ENCODE data around the gene CTIF. TPM values are rescaled to one million over a fixed set of nuclear protein-coding genes. Genes with fewer than 3 reads are reported as not detected.
"Not testable (repeated sequence)": the region's sequence is repeated elsewhere in the genome, so short reads cannot be mapped to it uniquely, and the experiment has no call there.

CTIF gene
- polyA plus RNA-seq, 2 donors, result 11.8 to 22.7 TPM

- not testable (repeated sequence) for H3K27ac ChIP-seq (ENCODE audit: low read depth in 2 of 2, low read length in 1 of 2); H3K9me3 ChIP-seq (ENCODE audit: control insufficient read depth in 2 of 2, insufficient read depth in 1 of 2, low read depth in 1 of 2, low read length in 1 of 2); H3K27me3 ChIP-seq (ENCODE audit: control insufficient read depth in 1 of 2, insufficient read depth in 2 of 2, low read length in 2 of 2); H3K4me1 ChIP-seq (ENCODE audit: control insufficient read depth in 2 of 2, insufficient read depth in 2 of 2, low read length in 1 of 2); H3K4me3 ChIP-seq (ENCODE audit: low read depth in 1 of 2, low read length in 2 of 2); H3K36me3 ChIP-seq (ENCODE audit: control insufficient read depth in 2 of 2, insufficient read depth in 2 of 2, low read length in 1 of 2)
- WGBS, 2 donors, result 58 to 67% methylated on average over 4 of the region's 4 CpGs
These were observed 26.3 kb upstream of the CTIF start for GRCh38 chr18:48512498-48512897.

GRCh38 chr18:48514786-48515185 is 24.0 kb upstream of the CTIF start:
- H3K36me3 ChIP-seq (ENCODE audit: control insufficient read depth in 2 of 2, insufficient read depth in 2 of 2, low read length in 1 of 2), result no peaks in the 10 kb centered on the region
- H3K4me3 ChIP-seq (ENCODE audit: low read depth in 1 of 2, low read length in 2 of 2), result no peak overlapping the region
- no peaks in the 10 kb centered on the region for H3K4me1 ChIP-seq (ENCODE audit: control insufficient read depth in 2 of 2, insufficient read depth in 2 of 2, low read length in 1 of 2)
- no peak overlapping the region for H3K27ac ChIP-seq (ENCODE audit: low read depth in 2 of 2, low read length in 1 of 2)
- no peaks in the 10 kb centered on the region for H3K9me3 ChIP-seq (ENCODE audit: control insufficient read depth in 2 of 2, insufficient read depth in 1 of 2, low read depth in 1 of 2, low read length in 1 of 2)
- WGBS, 2 donors, result 87 to 88% methylated on average over 11 of the region's 11 CpGs
- no peaks in the 10 kb centered on the region for H3K27me3 ChIP-seq (ENCODE audit: control insufficient read depth in 1 of 2, insufficient read depth in 2 of 2, low read length in 2 of 2)

GRCh38 chr18:48517048-48517447 is 21.8 kb upstream of the CTIF start:
- H3K9me3 ChIP-seq (ENCODE audit: control insufficient read depth in 2 of 2, insufficient read depth in 1 of 2, low read depth in 1 of 2, low read length in 1 of 2), result no peaks in the 10 kb centered on the region
- H3K36me3 ChIP-seq (ENCODE audit: control insufficient read depth in 2 of 2, insufficient read depth in 2 of 2, low read length in 1 of 2), result no peaks in the 10 kb centered on the region
- WGBS, 2 donors, result 80 to 84% methylated on average over 7 of the region's 7 CpGs
- no peaks in the 10 kb centered on the region for H3K4me1 ChIP-seq (ENCODE audit: control insufficient read depth in 2 of 2, insufficient read depth in 2 of 2, low read length in 1 of 2)
- no peak overlapping the region for H3K4me3 ChIP-seq (ENCODE audit: low read depth in 1 of 2, low read length in 2 of 2)
- no peak overlapping the region for H3K27ac ChIP-seq (ENCODE audit: low read depth in 2 of 2, low read length in 1 of 2)
- no peaks in the 10 kb centered on the region for H3K27me3 ChIP-seq (ENCODE audit: control insufficient read depth in 1 of 2, insufficient read depth in 2 of 2, low read length in 2 of 2)

- no peak overlapping the region for H3K4me3 ChIP-seq (ENCODE audit: low read depth in 1 of 2, low read length in 2 of 2)
- H3K36me3 ChIP-seq (ENCODE audit: control insufficient read depth in 2 of 2, insufficient read depth in 2 of 2, low read length in 1 of 2), result no peaks in the 10 kb centered on the region
- H3K4me1 ChIP-seq (ENCODE audit: control insufficient read depth in 2 of 2, insufficient read depth in 2 of 2, low read length in 1 of 2), result no peaks in the 10 kb centered on the region
- no peaks in the 10 kb centered on the region for H3K27me3 ChIP-seq (ENCODE audit: control insufficient read depth in 1 of 2, insufficient read depth in 2 of 2, low read length in 2 of 2)
- no peak overlapping the region for H3K27ac ChIP-seq (ENCODE audit: low read depth in 2 of 2, low read length in 1 of 2)
- 73 to 74% methylated on average over 5 of the region's 5 CpGs for WGBS, 2 donors
- peaks cover 0 to 2% of the 10 kb centered on the region in 2 donors for H3K9me3 ChIP-seq (ENCODE audit: control insufficient read depth in 2 of 2, insufficient read depth in 1 of 2, low read depth in 1 of 2, low read length in 1 of 2)
These were observed 19.3 kb upstream of the CTIF start for GRCh38 chr18:48519431-48520100.

GRCh38 chr18:48521723-48522122 is 17.1 kb upstream of the CTIF start:
- no peak overlapping the region for H3K27ac ChIP-seq (ENCODE audit: low read depth in 2 of 2, low read length in 1 of 2)
- no peak overlapping the region for H3K4me3 ChIP-seq (ENCODE audit: low read depth in 1 of 2, low read length in 2 of 2)
- WGBS, 2 donors, result 88 to 94% methylated on average over 5 of the region's 5 CpGs

DNA sequence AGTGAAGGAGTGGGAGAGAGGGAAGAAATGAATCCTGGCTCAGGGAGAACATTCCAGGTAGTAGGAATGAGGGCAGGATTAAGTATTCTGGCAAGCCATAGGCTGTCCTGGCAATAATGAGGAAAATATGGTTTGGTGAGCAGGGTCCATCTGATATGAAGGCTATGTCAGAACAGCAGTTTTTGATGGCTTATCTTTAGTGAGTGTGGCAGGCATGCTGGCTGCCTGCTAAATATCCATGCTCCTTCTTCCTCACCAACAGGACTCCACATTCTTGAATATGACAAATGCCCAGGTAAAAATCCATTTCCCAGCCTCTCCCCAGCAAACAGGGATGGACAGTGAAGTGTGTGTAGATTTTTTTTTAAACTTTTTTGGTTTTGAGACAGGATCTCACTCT is 13.2 kb upstream of the CTIF start:
- Histone ChIP-seq H3K27ac (ENCODE audit: low read depth in 2 of 2, low read length in 1 of 2) (no peak overlapping the region), H3K4me1 (ENCODE audit: control insufficient read depth in 2 of 2, insufficient read depth in 2 of 2, low read length in 1 of 2) (peaks cover 0 to 2% of the 10 kb centered on the region in 2 donors), H3K9me3 (ENCODE audit: control insufficient read depth in 2 of 2, insufficient read depth in 1 of 2, low read depth in 1 of 2, low read length in 1 of 2) (peaks cover 0 to 6% of the 10 kb centered on the region in 2 donors), H3K36me3 (ENCODE audit: control insufficient read depth in 2 of 2, insufficient read depth in 2 of 2, low read length in 1 of 2) (no peaks in the 10 kb centered on the region), H3K4me3 (ENCODE audit: low read depth in 1 of 2, low read length in 2 of 2) (no peak overlapping the region), H3K27me3 (ENCODE audit: control insufficient read depth in 1 of 2, insufficient read depth in 2 of 2, low read length in 2 of 2) (no peaks in the 10 kb centered on the region)

More at GRCh38 chr18:48521723-48522122, 17.1 kb upstream of the CTIF start:
- Histone ChIP-seq H3K4me1 (ENCODE audit: control insufficient read depth in 2 of 2, insufficient read depth in 2 of 2, low read length in 1 of 2) (no peaks in the 10 kb centered on the region), H3K36me3 (ENCODE audit: control insufficient read depth in 2 of 2, insufficient read depth in 2 of 2, low read length in 1 of 2) (no peaks in the 10 kb centered on the region), H3K27me3 (ENCODE audit: control insufficient read depth in 1 of 2, insufficient read depth in 2 of 2, low read length in 2 of 2) (no peaks in the 10 kb centered on the region), H3K9me3 (ENCODE audit: control insufficient read depth in 2 of 2, insufficient read depth in 1 of 2, low read depth in 1 of 2, low read length in 1 of 2) (peaks cover 0 to 6% of the 10 kb centered on the region in 2 donors)

DNA sequence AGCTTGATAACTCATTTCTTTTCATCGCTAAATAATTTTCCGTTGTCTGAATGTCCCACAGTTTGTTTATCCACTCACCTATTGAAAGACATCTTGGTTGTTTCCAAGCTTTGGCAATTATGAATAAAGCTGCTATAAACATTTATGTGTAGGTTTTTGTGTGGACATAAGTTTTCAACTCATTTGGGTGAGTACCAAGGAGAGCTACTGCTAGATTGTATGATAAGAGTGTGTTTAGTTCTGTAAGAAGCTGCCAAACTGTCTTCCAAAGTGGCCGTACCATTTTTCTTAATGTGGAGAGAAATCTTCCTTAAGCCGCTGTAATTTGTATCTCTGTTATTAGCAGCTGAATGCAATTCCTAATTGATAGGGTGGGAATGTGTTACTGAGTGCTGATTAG is 11.4 kb upstream of the CTIF start:
- no peak overlapping the region for H3K4me3 ChIP-seq (ENCODE audit: low read depth in 1 of 2, low read length in 2 of 2)
- 88% methylated on average over 4 of the region's 4 CpGs for WGBS, 2 donors
- H3K4me1 ChIP-seq (ENCODE audit: control insufficient read depth in 2 of 2, insufficient read depth in 2 of 2, low read length in 1 of 2), result peaks cover 0 to 4% of the 10 kb centered on the region in 2 donors
- H3K27me3 ChIP-seq (ENCODE audit: control insufficient read depth in 1 of 2, insufficient read depth in 2 of 2, low read length in 2 of 2), result no peaks in the 10 kb centered on the region
- H3K36me3 ChIP-seq (ENCODE audit: control insufficient read depth in 2 of 2, insufficient read depth in 2 of 2, low read length in 1 of 2), result no peaks in the 10 kb centered on the region
- no peak overlapping the region for H3K27ac ChIP-seq (ENCODE audit: low read depth in 2 of 2, low read length in 1 of 2)
- peaks cover 0 to 4% of the 10 kb centered on the region in 2 donors for H3K9me3 ChIP-seq (ENCODE audit: control insufficient read depth in 2 of 2, insufficient read depth in 1 of 2, low read depth in 1 of 2, low read length in 1 of 2)

DNA sequence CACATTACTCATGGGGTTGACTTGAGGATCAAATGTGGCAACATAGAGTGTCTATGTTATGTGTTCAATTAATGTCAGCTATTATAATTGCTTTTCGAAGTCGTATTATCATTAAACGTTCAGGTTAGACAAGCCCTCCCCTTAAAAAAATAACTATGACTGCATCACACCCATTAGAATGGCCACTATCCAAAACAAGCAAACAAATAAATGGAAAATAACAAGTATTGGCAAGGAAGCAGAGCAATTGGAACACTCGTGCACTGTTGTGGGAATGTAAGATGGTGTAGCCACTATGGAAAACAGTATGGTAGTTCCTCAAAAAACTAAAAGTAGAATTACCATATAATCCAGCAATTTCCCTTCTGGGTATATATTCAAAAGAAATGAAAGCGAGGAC is 10.0 kb upstream of the CTIF start:
- Histone ChIP-seq H3K27me3 (ENCODE audit: control insufficient read depth in 1 of 2, insufficient read depth in 2 of 2, low read length in 2 of 2) (no peaks in the 10 kb centered on the region), H3K4me3 (ENCODE audit: low read depth in 1 of 2, low read length in 2 of 2) (no peak overlapping the region), H3K9me3 (ENCODE audit: control insufficient read depth in 2 of 2, insufficient read depth in 1 of 2, low read depth in 1 of 2, low read length in 1 of 2) (peaks cover 0 to 4% of the 10 kb centered on the region in 2 donors), H3K36me3 (ENCODE audit: control insufficient read depth in 2 of 2, insufficient read depth in 2 of 2, low read length in 1 of 2) (no peaks in the 10 kb centered on the region), H3K4me1 (ENCODE audit: control insufficient read depth in 2 of 2, insufficient read depth in 2 of 2, low read length in 1 of 2) (peaks cover 2 to 4% of the 10 kb centered on the region in 2 donors), H3K27ac (ENCODE audit: low read depth in 2 of 2, low read length in 1 of 2) (no peak overlapping the region)
- WGBS, 2 donors, result 66 to 71% methylated on average over 5 of the region's 5 CpGs

DNA sequence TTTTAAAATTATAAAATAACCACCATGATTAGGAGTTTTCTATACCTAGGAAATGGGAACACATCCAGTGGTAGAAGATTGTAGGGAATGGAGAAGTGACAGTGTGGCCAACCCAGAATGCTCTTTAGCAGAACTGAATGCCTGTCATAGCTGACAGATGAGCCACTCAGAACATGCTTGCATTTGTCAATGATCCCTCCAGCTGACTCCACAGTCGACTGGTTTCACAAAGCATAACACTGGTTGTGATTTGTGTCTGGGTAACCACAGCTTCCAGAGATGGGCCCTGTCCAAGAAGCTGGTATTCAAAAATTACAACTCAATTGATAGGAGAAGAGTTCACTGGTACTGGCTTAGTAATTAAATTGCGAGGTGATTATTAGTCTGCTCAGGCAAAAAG is 9.0 kb upstream of the CTIF start:
- 45 to 47% methylated on average over 2 of the region's 2 CpGs for WGBS, 2 donors
- Histone ChIP-seq H3K36me3 (ENCODE audit: control insufficient read depth in 2 of 2, insufficient read depth in 2 of 2, low read length in 1 of 2) (no peaks in the 10 kb centered on the region), H3K4me1 (ENCODE audit: control insufficient read depth in 2 of 2, insufficient read depth in 2 of 2, low read length in 1 of 2) (peaks cover 4% of the 10 kb centered on the region in 2 donors)

GRCh38 chr18:48530399-48531081 is 8.3 kb upstream of the CTIF start:
- WGBS, 2 donors, result 68 to 75% methylated on average over 3 of the region's 3 CpGs
- no peaks in the 10 kb centered on the region for H3K36me3 ChIP-seq (ENCODE audit: control insufficient read depth in 2 of 2, insufficient read depth in 2 of 2, low read length in 1 of 2)
- H3K4me1 ChIP-seq (ENCODE audit: control insufficient read depth in 2 of 2, insufficient read depth in 2 of 2, low read length in 1 of 2), result peaks cover 4% of the 10 kb centered on the region in 2 donors
- no peak overlapping the region for H3K27ac ChIP-seq (ENCODE audit: low read depth in 2 of 2, low read length in 1 of 2)
- no peaks in the 10 kb centered on the region for H3K9me3 ChIP-seq (ENCODE audit: control insufficient read depth in 2 of 2, insufficient read depth in 1 of 2, low read depth in 1 of 2, low read length in 1 of 2)
- no peaks in the 10 kb centered on the region for H3K27me3 ChIP-seq (ENCODE audit: control insufficient read depth in 1 of 2, insufficient read depth in 2 of 2, low read length in 2 of 2)
- H3K4me3 ChIP-seq (ENCODE audit: low read depth in 1 of 2, low read length in 2 of 2), result no peak overlapping the region

More for the DNA sequence above, 9.0 kb upstream of the CTIF start:
- H3K9me3 ChIP-seq (ENCODE audit: control insufficient read depth in 2 of 2, insufficient read depth in 1 of 2, low read depth in 1 of 2, low read length in 1 of 2), result peaks cover 0 to 2% of the 10 kb centered on the region in 2 donors
- no peak overlapping the region for H3K4me3 ChIP-seq (ENCODE audit: low read depth in 1 of 2, low read length in 2 of 2)
- no peaks in the 10 kb centered on the region for H3K27me3 ChIP-seq (ENCODE audit: control insufficient read depth in 1 of 2, insufficient read depth in 2 of 2, low read length in 2 of 2)
- peak overlapping the region in 1 of 2 donors; percentile 3 for H3K27ac ChIP-seq (ENCODE audit: low read depth in 2 of 2, low read length in 1 of 2)
